GM12878 (cell line): ENCODE results near the gene ZNF57. TPM values are rescaled to one million over a fixed set of nuclear protein-coding genes. Genes with fewer than 3 reads are reported as not detected.

Experiments used
- ATAC-seq: fragments of 200-7000 bp; cut with Tn5 transposase; 3 replicates; pipeline ENCODE4 v1.9.1; 2020; ENCODE audit warnings: mild to moderate bottlenecking, moderate library complexity
- BruUV-seq: library from RNA; stranded (reverse); fragments of 400-500 nt; replicated peaks from 2 replicates; lab custom pipeline; 2021; lab: Mats Ljungman, UMichigan
- CTCF ChIA-PET: fragments of 300-600 bp; sonication (Branson Sonifier 250); formaldehyde crosslinking; extraction: SDS; loops from one replicate; lab custom pipeline; 2021; ENCODE audit warnings: inconsistent platforms; lab: Yijun Ruan, JAX
- POLR2A ChIA-PET: fragments of 350-600 bp; formaldehyde crosslinking; extraction: SDS; loops from one replicate; lab custom pipeline; 2021; ENCODE audit warnings: inconsistent platforms; lab: Charles Lee
- RAD21 ChIA-PET: fragments of 300-600 bp; sonication (Branson Sonifier 250); formaldehyde crosslinking; loops from one replicate; lab custom pipeline; 2023; ENCODE audit warnings: antibody characterized with exemption; ENCODE audit not compliant: unreplicated experiment; lab: Charles Lee
- SMC1A ChIA-PET: fragments of 300-600 bp; sonication (Branson Sonifier 250); formaldehyde crosslinking; loops from one replicate; lab custom pipeline; 2023; ENCODE audit not compliant: unreplicated experiment, uncharacterized antibody; lab: Charles Lee
- DNase-seq: peaks from one replicate; pipeline ENCODE4 v3.0.0-alpha.2; 2011; ENCODE audit warnings: low read depth, low spot score
- FAIRE-seq: peaks from 3 replicates; lab custom pipeline; 2011; peaks lifted over from hg19 to GRCh38; lab: Jason Lieb, UNC
- H2AFZ ChIP-seq: 2 replicates; pipeline ENCODE4 v1.6.0; 2011; ENCODE audit warnings: low read depth, low read length, control low read depth; ENCODE audit not compliant: control insufficient read depth
- H3K27ac ChIP-seq: 2 replicates; pipeline ENCODE4 v1.5.1; 2011; ENCODE audit warnings: control low read depth; ENCODE audit not compliant: control insufficient read depth, insufficient read depth
- H3K27me3 ChIP-seq, 2 experiments: replicated peaks in 1 of 2; 2 replicates each; pipeline versions ENCODE4 v1.6.0 to v1.6.1; 2011; ENCODE audit warnings: low read length in 1 of 2; ENCODE audit not compliant: control insufficient read depth in 2 of 2, insufficient read depth in 2 of 2
- H3K36me3 ChIP-seq, 2 experiments: 2 replicates each; pipeline ENCODE4 v1.5.1; 2011; ENCODE audit warnings: low read length in 1 of 2; ENCODE audit not compliant: control insufficient read depth in 2 of 2, insufficient read depth in 2 of 2
- H3K4me1 ChIP-seq: 2 replicates; pipeline ENCODE4 v1.6.1; 2011; ENCODE audit warnings: mild to moderate bottlenecking, low read length, moderate library complexity, mixed read lengths; ENCODE audit not compliant: control insufficient read depth, insufficient read depth
- H3K4me2 ChIP-seq: 2 replicates; pipeline ENCODE4 v1.6.0; 2011; ENCODE audit warnings: control low read depth; ENCODE audit not compliant: control insufficient read depth, insufficient read depth
- H3K4me3 ChIP-seq: fragments of 200-600 bp; sonication (generic); 2 replicates; pipeline ENCODE4 v1.5.1; 2016
- H3K79me2 ChIP-seq: 2 replicates; pipeline ENCODE4 v1.6.0; 2011; ENCODE audit warnings: low read length; ENCODE audit not compliant: control insufficient read depth, insufficient read depth
- H3K9ac ChIP-seq: 2 replicates; pipeline ENCODE4 v1.8.0; 2011; ENCODE audit warnings: low read length, control low read depth, mixed read lengths; ENCODE audit not compliant: control insufficient read depth, insufficient read depth
- H3K9me3 ChIP-seq: replicated peaks from 3 replicates; pipeline ENCODE4 v1.5.1; 2011; ENCODE audit warnings: mild to moderate bottlenecking, low read length; ENCODE audit not compliant: control insufficient read depth, insufficient read depth
- H4K20me1 ChIP-seq: 2 replicates; pipeline ENCODE4 v1.6.0; 2011; ENCODE audit not compliant: control insufficient read depth, insufficient read depth
- BCL11A ChIP-seq: IDR thresholded peaks from 2 replicates; pipeline ENCODE4 v1.6.1; 2011; ENCODE audit warnings: low read depth, low read length
- CUX1 ChIP-seq: IDR thresholded peaks from 2 replicates; pipeline ENCODE4 v1.6.1; 2012; ENCODE audit warnings: improper control_type of control experiment, low read depth, low read length; ENCODE audit not compliant: insufficient replicate concordance
- EGR1 ChIP-seq, 2 experiments: IDR thresholded peaks; 1 replicate in 1 of 2; 2 replicates in 1 of 2; pipeline ENCODE4 v1.6.1; 2011 to 2012; ENCODE audit warnings: low read depth in 2 of 2, low read length in 2 of 2, borderline replicate concordance in 1 of 2, mild to moderate bottlenecking in 1 of 2, moderate library complexity in 1 of 2
- HSF1 ChIP-seq: fragments of 150-350 bp; IDR thresholded peaks from 2 replicates; pipeline ENCODE4 v1.6.1; 2014; ENCODE audit warnings: mild to moderate bottlenecking, low read depth, low read length
- IRF4 ChIP-seq: IDR thresholded peaks from 2 replicates; pipeline ENCODE4 v1.6.1; 2011; ENCODE audit warnings: low read depth, low read length
- JUNB ChIP-seq: IDR thresholded peaks from 2 replicates; pipeline ENCODE4 v1.6.1; 2016; ENCODE audit warnings: antibody characterized with exemption, mild to moderate bottlenecking
- MTA3 ChIP-seq: IDR thresholded peaks from 2 replicates; pipeline ENCODE4 v1.6.1; 2012; ENCODE audit warnings: low read length, inconsistent platforms, borderline replicate concordance
- MYB ChIP-seq: fragments of 150-350 bp; IDR thresholded peaks from 2 replicates; pipeline ENCODE4 v1.6.1; 2014; ENCODE audit warnings: mild to moderate bottlenecking, low read depth, low read length, borderline replicate concordance
- NRF1 ChIP-seq: conservative IDR thresholded peaks from 2 replicates; pipeline ENCODE4 v1.6.1; 2011; ENCODE audit warnings: mild to moderate bottlenecking, low read depth, low read length, improper control_type of control experiment
- SMAD5 ChIP-seq: IDR thresholded peaks from 2 replicates; pipeline ENCODE4 v1.6.1; 2016; ENCODE audit warnings: antibody characterized with exemption, low read depth
- SP1 ChIP-seq: IDR thresholded peaks from one replicate; pipeline ENCODE4 v1.6.1; 2011; ENCODE audit warnings: low read depth, low read length
- SREBF2 ChIP-seq: IDR thresholded peaks from 2 replicates; pipeline ENCODE4 v1.6.1; 2012; ENCODE audit warnings: mild to moderate bottlenecking, low read length
- TCF12 ChIP-seq: IDR thresholded peaks from 2 replicates; pipeline ENCODE4 v1.6.1; 2011; ENCODE audit warnings: low read depth, mild to moderate bottlenecking, low read length
- TCF7 ChIP-seq: IDR thresholded peaks from 2 replicates; pipeline ENCODE4 v1.6.1; 2014; ENCODE audit warnings: antibody characterized with exemption, borderline replicate concordance
- YBX1 ChIP-seq: fragments of 450-650 bp; IDR thresholded peaks from 2 replicates; pipeline ENCODE4 v1.6.1; 2016; ENCODE audit warnings: antibody characterized with exemption
- ZSCAN29 ChIP-seq: fragments of 450-650 bp; IDR thresholded peaks from 2 replicates; pipeline ENCODE4 v1.6.1; 2017; ENCODE audit warnings: mild to moderate bottlenecking, moderate library complexity
- WGBS: methylation state at CpG from one replicate; pipeline ENCODE4 v1.1.6; 2016; ENCODE audit warnings: low lambda C conversion rate; ENCODE audit not compliant: insufficient replicate concordance, insufficient coverage; ENCODE audit errors: missing lambda C conversion rate; 5-methylcytosine and 5-hydroxymethylcytosine counted together
- in situ Hi-C: fragments of 300-500 bp; cut with MboI; formaldehyde crosslinking; loops from 9 replicates; pipeline ENCODE4 v1.14.3; 2018; ENCODE audit warnings: mixed read lengths
- intact Hi-C: fragments of 100-400 bp; cut with micrococcal nuclease; formaldehyde crosslinking; loops from one replicate; pipeline ENCODE4 v1.14.2; 2022; ENCODE audit not compliant: unreplicated experiment
- polyA plus RNA-seq, 11 experiments: library from polyadenylated mRNA; depleted of rRNA in 4 of 11; unstranded in 6 of 11; stranded (reverse) in 5 of 11; fragments of >200 nt; fragmentation: Nextera tagmentation in 4 of 11; fragmentation: Illumina TruSeq in 1 of 11; extraction: Ambion mirVana in 4 of 11; extraction: Trizol in 1 of 11; gene quantifications; 1 replicate in 1 of 11; 2 replicates in 10 of 11; pipeline versions ENCODE4 v1.2.1 to v1.2.3, GENCODE V29; 2011 to 2016; ENCODE audit warnings: inconsistent platforms in 2 of 11, missing spikeins in 2 of 11, low read depth in 1 of 11
- total RNA-seq, 4 experiments: library from RNA; depleted of rRNA in 3 of 4; stranded (reverse); fragments of >200 nt in 3 of 4; fragmentation: Illumina TruSeq in 1 of 4; extraction: Trizol in 1 of 4; gene quantifications; 2 replicates each; pipeline versions ENCODE4 v1.2.1 to v1.2.3, GENCODE V29; 2013 to 2021

ZNF57 gene
- total and polyA plus RNA-seq, 10 of the 15 experiments (the other 5 are each of a cell fraction or from before 2014, with no cell fraction given) = 2.7 to 8.9 (median 5.8) TPM

GRCh38 chr19:2858864-2859263, 41.9 kb upstream of the ZNF57 start:
- Histone ChIP-seq H3K4me3 (no peak overlapping the region), H2AFZ (no peak overlapping the region), H3K9ac (no peak overlapping the region), H4K20me1 (no peaks in the 10 kb centered on the region), H3K9me3 (peaks cover 16% of the 10 kb centered on the region), H3K4me1 (no peaks in the 10 kb centered on the region), H3K79me2 (no peaks in the 10 kb centered on the region), H3K27me3 (no peaks in the 10 kb centered on the region), H3K27ac (no peak overlapping the region), H3K36me3 (no peaks in the 10 kb centered on the region), H3K4me2 (no peak overlapping the region)
- FAIRE-seq (no peak), DNase-seq (no peak), ATAC-seq (no peak)
- no TSS peak for BruUV-seq
- RAD21 ChIA-PET = no interaction called here
- SMC1A ChIA-PET = no interaction called here
- POLR2A ChIA-PET = no interaction called here
- TF ChIP-seq EGR1 (IDR thresholded peaks at IDR 0.05; ENCODE audit: borderline replicate concordance in 1 of 2, low read depth in 2 of 2, low read length in 2 of 2) (no peak), SP1 (no peak), TCF7 (no peak), ZSCAN29 (no peak), BCL11A (no peak), TCF12 (no peak), SREBF2 (no peak), NRF1 (no peak), IRF4 (no peak), HSF1 (no peak), SMAD5 (no peak), YBX1 (no peak), MTA3 (no peak), MYB (no peak), JUNB (no peak), CUX1 (no peak)
- in situ Hi-C loops (no loop called here), intact Hi-C loops (no loop called here)
- 88% methylated on average over 27 of the region's 27 CpGs for WGBS
- CTCF ChIA-PET = no interaction called here
